ENCODE results near the gene CLIP1. TPM values are rescaled to one million over a fixed set of nuclear protein-coding genes. Genes with fewer than 3 reads are reported as not detected.
A peak's percentile ranks its signal among the peaks of the same experiment; 100 is the strongest.

Gene CLIP1
- total and polyA plus RNA-seq, 2 of the 13 experiments (the other 11 are each of a cell fraction or from before 2014, with no cell fraction given) = 28.9 to 43.7 TPM

DNA sequence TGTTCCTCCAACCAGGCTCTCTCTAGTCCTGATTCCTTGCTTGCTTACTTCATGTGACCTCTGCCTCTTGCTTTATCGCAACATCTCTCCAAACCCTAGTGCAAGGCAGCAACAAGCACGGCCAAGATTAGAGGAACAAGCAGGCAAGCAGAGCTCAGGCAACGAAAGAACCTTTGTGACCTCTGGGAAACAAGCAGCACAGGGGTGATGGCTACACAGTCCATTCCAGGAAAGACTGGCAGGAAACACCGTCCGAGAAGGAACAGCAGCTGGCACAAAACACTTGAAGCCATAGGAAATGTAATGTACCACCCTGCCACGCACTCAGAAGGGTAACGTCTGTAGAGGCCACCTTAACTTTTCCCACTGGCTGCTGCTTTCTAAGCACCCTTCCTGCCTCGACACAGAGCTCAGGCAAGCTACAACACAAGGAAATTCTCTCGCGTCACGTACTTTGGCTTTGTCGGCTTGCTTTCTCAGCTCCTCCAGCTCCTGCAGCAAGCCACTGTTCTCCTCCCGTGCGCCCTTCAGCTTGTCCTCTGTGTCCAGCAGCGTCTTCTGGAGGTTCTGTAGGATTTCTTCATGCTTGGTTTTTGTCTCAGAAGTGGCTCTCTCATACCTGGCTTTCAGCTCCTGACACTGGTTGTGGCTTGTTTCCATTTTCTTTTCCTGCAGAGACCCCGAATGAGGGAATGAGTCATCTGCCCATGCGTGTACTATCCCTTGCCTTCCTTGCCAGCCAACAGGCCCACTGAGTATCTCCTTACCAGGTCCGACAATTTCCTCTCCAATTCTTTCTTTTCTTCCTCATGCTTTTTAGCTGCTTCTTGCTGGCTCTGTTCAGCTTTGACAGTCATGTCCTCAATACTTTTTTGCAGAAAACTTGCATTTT is 94.7 kb downstream of the CLIP1 start:
- H2AFZ ChIP-seq (ENCODE audit: low read length) = no peak overlapping the region
- DNase-seq (ENCODE audit: low spot score) (no peak), ATAC-seq (no peak), FAIRE-seq (no peak)
- ChIA-PET CTCF (ENCODE audit: low intra/inter-chr PET ratio, low total read pairs) (no interaction called here), POLR2A (no interaction called here)
- no peaks in the 10 kb centered on the region for H3K9me3 ChIP-seq (ENCODE audit: low read length)
- H3K27ac ChIP-seq (ENCODE audit: extremely low read length, insufficient read depth, low read length) = no peak overlapping the region
- no TSS peak for BruUV-seq (replicated peaks)
- no peak overlapping the region for H3K9ac ChIP-seq (ENCODE audit: insufficient read depth, low read depth, low read length)
- no peaks in the 10 kb centered on the region for H3K4me1 ChIP-seq (ENCODE audit: insufficient read depth, low read length)
- H3K27me3 ChIP-seq (ENCODE audit: control insufficient read depth in 1 of 2, insufficient read depth in 2 of 2, low read length in 2 of 2) = no peaks in the 10 kb centered on the region
- H3K4me2 ChIP-seq (ENCODE audit: low read depth, low read length) = no peak overlapping the region
- no peaks in the 10 kb centered on the region for H3K79me2 ChIP-seq (ENCODE audit: insufficient read depth, low read length)
- 90% methylated on average over 18 of the region's 18 CpGs for WGBS (ENCODE audit: low lambda C conversion rate)
- H4K20me1 ChIP-seq (ENCODE audit: insufficient read depth, low read length) = no peaks in the 10 kb centered on the region
- no peak overlapping the region for H3K4me3 ChIP-seq (replicated peaks in 1 of 3; ENCODE audit: insufficient read depth in 1 of 3, low read depth in 2 of 3, low read length in 3 of 3)
- intact Hi-C loops (cut with micrococcal nuclease; ENCODE audit: unreplicated experiment) (no loop called here), in situ Hi-C loops (cut with HindIII; ENCODE audit: extremely low pct_ligation_motif_present, low pct_unique_long_range_greater_than_20kb) (no loop called here)
- H3K36me3 ChIP-seq (replicated peaks in 1 of 2; ENCODE audit: control insufficient read depth in 1 of 2, insufficient read depth in 2 of 2, low read length in 2 of 2) = peaks cover 8 to 43% of the 10 kb centered on the region in 2 experiments
- TF ChIP-seq, protein P1, sequence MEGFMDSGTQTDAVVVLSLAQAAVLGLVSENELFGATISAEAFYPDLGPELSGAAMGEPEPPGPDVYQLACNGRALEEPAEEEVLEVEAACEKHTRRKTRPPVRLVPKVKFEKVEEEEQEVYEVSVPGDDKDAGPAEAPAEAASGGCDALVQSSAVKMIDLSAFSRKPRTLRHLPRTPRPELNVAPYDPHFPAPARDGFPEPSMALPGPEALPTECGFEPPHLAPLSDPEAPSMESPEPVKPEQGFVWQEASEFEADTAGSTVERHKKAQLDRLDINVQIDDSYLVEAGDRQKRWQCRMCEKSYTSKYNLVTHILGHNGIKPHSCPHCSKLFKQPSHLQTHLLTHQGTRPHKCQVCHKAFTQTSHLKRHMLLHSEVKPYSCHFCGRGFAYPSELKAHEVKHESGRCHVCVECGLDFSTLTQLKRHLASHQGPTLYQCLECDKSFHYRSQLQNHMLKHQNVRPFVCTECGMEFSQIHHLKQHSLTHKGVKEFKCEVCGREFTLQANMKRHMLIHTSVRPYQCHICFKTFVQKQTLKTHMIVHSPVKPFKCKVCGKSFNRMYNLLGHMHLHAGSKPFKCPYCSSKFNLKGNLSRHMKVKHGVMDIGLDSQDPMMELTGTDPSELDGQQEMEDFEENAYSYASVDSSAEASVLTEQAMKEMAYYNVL (CRISPR knock-in tag; IDR thresholded peaks at IDR 0.05; ENCODE audit: borderline replicate concordance) = no peak

DNA sequence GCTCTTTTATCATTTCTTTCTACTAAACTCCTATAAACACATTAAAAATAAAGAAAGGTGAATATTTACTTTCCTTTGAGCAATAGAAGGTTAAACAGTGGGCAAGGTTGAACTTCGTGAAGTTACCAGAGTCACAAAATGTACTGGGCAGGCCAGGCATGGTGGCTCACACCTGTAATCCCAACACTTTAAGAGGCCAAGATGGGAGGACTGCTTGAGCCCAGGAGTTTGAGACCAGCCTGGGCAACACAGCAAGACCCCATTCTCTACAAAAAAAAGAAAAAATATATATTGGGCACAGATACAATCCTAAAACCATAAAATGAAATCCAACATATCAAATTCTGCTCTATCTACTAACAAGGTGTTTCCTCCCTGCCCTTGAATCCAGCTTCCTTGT is 95.5 kb downstream of the CLIP1 start:
- 97% methylated on average over 1 of the region's 1 CpG for WGBS (ENCODE audit: low lambda C conversion rate)
- CTCF ChIA-PET (ENCODE audit: low intra/inter-chr PET ratio, low total read pairs) = no interaction called here

More for the DNA sequence above, 95.5 kb downstream of the CLIP1 start:
- TF ChIP-seq ZNF121 (CRISPR knock-in tag; IDR thresholded peaks at IDR 0.05) (0 out of 2 replicates have a peak, but pooled peaks have one; percentile 18), MTA3 (CRISPR knock-in tag; IDR thresholded peaks at IDR 0.05) (no peak), SUZ12 (IDR thresholded peaks at IDR 0.05; ENCODE audit: low read depth, low read length) (no peak), ZNF879 (CRISPR knock-in tag; IDR thresholded peaks at IDR 0.05) (no peak)
- H3K9ac ChIP-seq (ENCODE audit: insufficient read depth, low read depth, low read length) = no peak overlapping the region
- no peak overlapping the region for H3K4me2 ChIP-seq (ENCODE audit: low read depth, low read length)
- intact Hi-C loops (cut with micrococcal nuclease; ENCODE audit: unreplicated experiment) (no loop called here), in situ Hi-C loops (cut with HindIII; ENCODE audit: extremely low pct_ligation_motif_present, low pct_unique_long_range_greater_than_20kb) (no loop called here)
- no peak for ATAC-seq
- H3K4me3 ChIP-seq (replicated peaks in 1 of 3; ENCODE audit: insufficient read depth in 1 of 3, low read depth in 2 of 3, low read length in 3 of 3) = no peak overlapping the region
- POLR2A ChIA-PET = no interaction called here
- no peaks in the 10 kb centered on the region for H3K79me2 ChIP-seq (ENCODE audit: insufficient read depth, low read length)
- H3K27ac ChIP-seq (ENCODE audit: extremely low read length, insufficient read depth, low read length) = no peak overlapping the region
- no peak overlapping the region for H2AFZ ChIP-seq (ENCODE audit: low read length)
- H3K27me3 ChIP-seq (ENCODE audit: control insufficient read depth in 1 of 2, insufficient read depth in 2 of 2, low read length in 2 of 2) = no peaks in the 10 kb centered on the region
- H4K20me1 ChIP-seq (ENCODE audit: insufficient read depth, low read length) = no peaks in the 10 kb centered on the region
- FAIRE-seq = no peak
- H3K4me1 ChIP-seq (ENCODE audit: insufficient read depth, low read length) = no peaks in the 10 kb centered on the region
- no peaks in the 10 kb centered on the region for H3K9me3 ChIP-seq (ENCODE audit: low read length)
- BruUV-seq (replicated peaks) = no TSS peak
- DNase-seq (ENCODE audit: low spot score) = no peak
- peaks cover 9 to 47% of the 10 kb centered on the region in 2 experiments; a peak in 4 of 5 replicates for H3K36me3 ChIP-seq (replicated peaks in 1 of 2; ENCODE audit: control insufficient read depth in 1 of 2, insufficient read depth in 2 of 2, low read length in 2 of 2)
